Heart right ventricle (tissue), 16 donors: Measurements from ENCODE around the gene C9orf78. TPM values are rescaled to one million over a fixed set of nuclear protein-coding genes. Genes with fewer than 3 reads are reported as not detected.

ENCODE experiments used
- ATAC-seq, 8 donors: fragments of 200-7000 bp; cut with Tn5 transposase; one replicate each; pipeline ENCODE4 v1.9.1; 2020; ENCODE audit warnings: mild to moderate bottlenecking in 8 of 8, moderate library complexity in 8 of 8, moderate number of reproducible peaks in 1 of 8
- DNase-seq, 2 donors: peaks; one replicate each; pipeline ENCODE4 v3.0.0-alpha.2; 2020
- H3K27ac ChIP-seq, 10 donors: fragments of 200-600 bp; sonication (generic) in 2 of 10; one replicate each; pipeline versions ENCODE4 v1.5.0 to v1.8.0; 2020 to 2022; ENCODE audit warnings: mild to moderate bottlenecking in 3 of 10
- H3K27me3 ChIP-seq, 7 donors: fragments of 200-600 bp; one replicate each; pipeline ENCODE4 v1.8.0; 2021 to 2022; ENCODE audit warnings: mild to moderate bottlenecking in 2 of 7
- H3K36me3 ChIP-seq, 9 donors: fragments of 200-600 bp; sonication (generic) in 1 of 9; one replicate each; pipeline versions ENCODE4 v1.5.0 to v1.8.0; 2020 to 2022; ENCODE audit warnings: mild to moderate bottlenecking in 2 of 9
- H3K4me1 ChIP-seq, 9 donors: fragments of 200-600 bp; sonication (generic) in 1 of 9; one replicate each; pipeline versions ENCODE4 v1.5.0 to v1.8.0; 2020 to 2022; ENCODE audit warnings: mild to moderate bottlenecking in 4 of 9
- H3K4me3 ChIP-seq, 10 donors: fragments of 200-600 bp; sonication (generic) in 2 of 10; one replicate each; pipeline versions ENCODE4 v1.5.0 to v1.8.0; 2020 to 2022; ENCODE audit warnings: mild to moderate bottlenecking in 7 of 10, moderate library complexity in 2 of 10
- H3K9me3 ChIP-seq, 11 donors: fragments of 200-600 bp in 10 of 11; sonication (generic) in 2 of 11; one replicate each; pipeline versions ENCODE4 v1.5.0 to v1.8.0; 2013 to 2022; ENCODE audit warnings: mild to moderate bottlenecking in 2 of 11, control low read depth in 1 of 11, moderate library complexity in 1 of 11
- WGBS, 2 donors: extraction: QIAGEN DNeasy Blood & Tissue Kit; methylation state at CpG; one replicate each; pipeline ENCODE4 v1.1.7; 2013; ENCODE audit warnings: inconsistent platforms in 1 of 2; 5-methylcytosine and 5-hydroxymethylcytosine counted together
- intact Hi-C, 10 donors: fragments of 100-400 bp; cut with DNase I; formaldehyde crosslinking; loops; one replicate each; pipeline versions ENCODE4 v1.11.1 to v1.14.2; 2022
- long read RNA-seq, 3 donors: library from polyadenylated mRNA; unstranded; transcript quantifications; one replicate each; pipeline ENCODE4 v2.0.0, GENCODE V29; 2020 to 2021
- polyA plus RNA-seq, 2 donors: library from polyadenylated mRNA; stranded (reverse); fragments of 200-250 nt; gene quantifications; one replicate each; pipeline ENCODE4 v1.2.3, GENCODE V29; 2013
- total RNA-seq, 10 donors: library from RNA; stranded (reverse); fragmentation: NEBNext Ultra II Directional in 3 of 10; extraction: Animal tissue kit (Norgen Biotek cat#: 25700) in 3 of 10; gene quantifications; one replicate each; pipeline versions ENCODE4 v1.2.1 to v1.2.4, GENCODE V29; 2021 to 2023
- TF ChIP-seq, protein P1 (sequence below), 9 donors: fragments of 200-600 bp; sonication (generic) in 2 of 9; IDR thresholded peaks; one replicate each; pipeline versions ENCODE4 v1.5.0 to v1.8.0; 2021 to 2022; ENCODE audit warnings: antibody characterized with exemption in 9 of 9, mild to moderate bottlenecking in 5 of 9, moderate library complexity in 1 of 9
- donor health status: Arrhythmogenic right ventricular cardiomyopathy.
- donor health status: ischemic (EF 13 %, LVEDD 7.1; RV severe dilation, severe dysfunction).
- donor health status: healthy with polysubstance abuse.
- donor health status: DM: no; HTN: yes; CAD: no.
- donor health status: DM: no; HTN: no; CAD: no.
- donor health status: ischemic (EF 25% LVEDD 6.9; RV normal size, moderate dysfunction).
- donor health status: ischemic (EF 25% LVEDD 5.7; RV mildly dilated, moderate dysfunction).
- donor health status: healthy.
- donor health status: DM: yes; HTN: yes; CAD: no.
- donor health status: Ischemic cardiomyopathy.
- donor health status: ischemic (EF 35%, LVEDD 5.7; RV mildly dilated, moderate dysfunction).
- donor health status: nonischemic (EF 11% LVEDD 7.7; RV severe dilation, severe dysfunction).
- donor health status: DM: yes; HTN: yes; CAD: no.
- donor health status: PGD.
- donor health status: ischemic (EF 29% LVEDD 5.4; RV normal size, mild dysfunction).
- donor health status: nonischemic (EF 23%, LVEDD 6.1; RV moderate dilation, normal function).

C9orf78 gene, protein sequence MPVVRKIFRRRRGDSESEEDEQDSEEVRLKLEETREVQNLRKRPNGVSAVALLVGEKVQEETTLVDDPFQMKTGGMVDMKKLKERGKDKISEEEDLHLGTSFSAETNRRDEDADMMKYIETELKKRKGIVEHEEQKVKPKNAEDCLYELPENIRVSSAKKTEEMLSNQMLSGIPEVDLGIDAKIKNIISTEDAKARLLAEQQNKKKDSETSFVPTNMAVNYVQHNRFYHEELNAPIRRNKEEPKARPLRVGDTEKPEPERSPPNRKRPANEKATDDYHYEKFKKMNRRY
- total RNA-seq = 10 to 100 TPM; 25.7 to 34.6 (median 30.5) TPM
- polyA plus RNA-seq = 10 to 100 TPM; 34.2 to 66.2 TPM
- long read RNA-seq, donor 1, transcript C9orf78-201 (9 exons, 1,795 nt) = major isoform, 46 of 55 reads
- long read RNA-seq, donor 1, partial matches to known transcripts = 4 of 55 reads
- long read RNA-seq, donor 1, other reads (novel, unspliced or antisense) = 5 of 55 reads
- long read RNA-seq, donor 2, transcript C9orf78-201 (9 exons, 1,795 nt) = major isoform, 57 of 66 reads
- long read RNA-seq, donor 2, partial matches to known transcripts = 6 of 66 reads
- long read RNA-seq, donor 2, other reads (novel, unspliced or antisense) = 3 of 66 reads
- long read RNA-seq, donor 3, transcript C9orf78-201 (9 exons, 1,795 nt) = major isoform, 107 of 120 reads
- long read RNA-seq, donor 3, partial matches to known transcripts = 3 of 120 reads
- long read RNA-seq, donor 3, other reads (novel, unspliced or antisense) = 10 of 120 reads

DNA sequence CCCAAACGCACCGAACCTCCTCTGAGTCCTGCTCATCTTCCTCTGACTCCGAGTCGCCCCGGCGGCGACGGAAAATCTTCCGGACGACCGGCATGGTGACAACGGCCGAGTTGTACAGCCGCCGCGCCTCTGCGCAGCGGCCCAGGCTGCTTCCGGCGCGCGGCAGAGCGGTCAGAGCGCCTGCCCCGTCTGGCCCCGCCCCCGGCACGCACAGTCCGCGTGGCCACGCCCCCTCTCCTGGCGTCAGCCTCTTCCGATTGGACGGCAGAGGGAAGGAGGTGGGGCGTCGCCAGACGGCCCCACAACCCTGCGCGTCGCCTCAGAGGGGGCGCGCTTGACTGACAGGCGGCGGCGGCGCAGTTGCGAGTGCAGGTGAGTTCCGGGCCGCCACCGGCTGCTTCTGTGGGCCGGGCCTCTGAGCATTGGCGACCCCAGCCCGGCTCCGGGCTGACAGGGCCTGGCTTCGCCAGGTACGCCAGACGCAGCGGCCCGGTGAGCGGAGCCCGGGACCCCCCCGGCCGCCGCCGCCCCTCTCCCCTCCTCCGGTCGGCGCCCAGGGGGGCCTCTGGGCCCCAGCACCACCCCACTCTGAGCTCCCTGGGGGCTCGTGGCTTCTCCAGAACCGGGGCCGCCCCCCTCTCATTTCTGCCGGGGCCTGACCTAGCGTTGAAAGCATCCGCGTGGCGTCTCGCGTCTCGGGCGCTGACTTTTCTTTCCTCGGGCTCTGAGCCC lies at the start of gene C9orf78, which contains the start of gene USP20:
C9orf78 (minus strand) TSS at position 148 of the 732 bp plus-strand sequence; CDS start at position 94, 54 bp downstream.
USP20 (plus strand) TSS at position 331 of the 732 bp plus-strand sequence. CDS start 17,098 bp downstream, outside the sequence.
- Histone ChIP-seq H3K27me3 (no peaks in the 10 kb centered on the region), H3K4me3 (peak within 1 kb of the TSS; percentile 71 to 99 (median 94)), H3K36me3 (peaks cover 0 to 38% (median 19%) of the 10 kb centered on the region in 9 donors), H3K27ac (peak within 1 kb of the TSS; percentile 52 to 94 (median 85)), H3K4me1 (peaks cover 0 to 41% (median 27%) of the 10 kb centered on the region in 9 donors), H3K9me3 (no peaks in the 10 kb centered on the region)
- 1% methylated on average over 78 to 81 of the region's 81 CpGs for WGBS, 2 donors
- intact Hi-C loops = no loop called here
- DNase-seq (peak; percentile 95 to 98), ATAC-seq (peak; percentile 99 to 100 (median 100))
- TF ChIP-seq, protein P1, sequence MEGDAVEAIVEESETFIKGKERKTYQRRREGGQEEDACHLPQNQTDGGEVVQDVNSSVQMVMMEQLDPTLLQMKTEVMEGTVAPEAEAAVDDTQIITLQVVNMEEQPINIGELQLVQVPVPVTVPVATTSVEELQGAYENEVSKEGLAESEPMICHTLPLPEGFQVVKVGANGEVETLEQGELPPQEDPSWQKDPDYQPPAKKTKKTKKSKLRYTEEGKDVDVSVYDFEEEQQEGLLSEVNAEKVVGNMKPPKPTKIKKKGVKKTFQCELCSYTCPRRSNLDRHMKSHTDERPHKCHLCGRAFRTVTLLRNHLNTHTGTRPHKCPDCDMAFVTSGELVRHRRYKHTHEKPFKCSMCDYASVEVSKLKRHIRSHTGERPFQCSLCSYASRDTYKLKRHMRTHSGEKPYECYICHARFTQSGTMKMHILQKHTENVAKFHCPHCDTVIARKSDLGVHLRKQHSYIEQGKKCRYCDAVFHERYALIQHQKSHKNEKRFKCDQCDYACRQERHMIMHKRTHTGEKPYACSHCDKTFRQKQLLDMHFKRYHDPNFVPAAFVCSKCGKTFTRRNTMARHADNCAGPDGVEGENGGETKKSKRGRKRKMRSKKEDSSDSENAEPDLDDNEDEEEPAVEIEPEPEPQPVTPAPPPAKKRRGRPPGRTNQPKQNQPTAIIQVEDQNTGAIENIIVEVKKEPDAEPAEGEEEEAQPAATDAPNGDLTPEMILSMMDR (IDR thresholded peaks at IDR 0.05) = peak in 2 of 9 donors; percentile 18 to 30

DNA sequence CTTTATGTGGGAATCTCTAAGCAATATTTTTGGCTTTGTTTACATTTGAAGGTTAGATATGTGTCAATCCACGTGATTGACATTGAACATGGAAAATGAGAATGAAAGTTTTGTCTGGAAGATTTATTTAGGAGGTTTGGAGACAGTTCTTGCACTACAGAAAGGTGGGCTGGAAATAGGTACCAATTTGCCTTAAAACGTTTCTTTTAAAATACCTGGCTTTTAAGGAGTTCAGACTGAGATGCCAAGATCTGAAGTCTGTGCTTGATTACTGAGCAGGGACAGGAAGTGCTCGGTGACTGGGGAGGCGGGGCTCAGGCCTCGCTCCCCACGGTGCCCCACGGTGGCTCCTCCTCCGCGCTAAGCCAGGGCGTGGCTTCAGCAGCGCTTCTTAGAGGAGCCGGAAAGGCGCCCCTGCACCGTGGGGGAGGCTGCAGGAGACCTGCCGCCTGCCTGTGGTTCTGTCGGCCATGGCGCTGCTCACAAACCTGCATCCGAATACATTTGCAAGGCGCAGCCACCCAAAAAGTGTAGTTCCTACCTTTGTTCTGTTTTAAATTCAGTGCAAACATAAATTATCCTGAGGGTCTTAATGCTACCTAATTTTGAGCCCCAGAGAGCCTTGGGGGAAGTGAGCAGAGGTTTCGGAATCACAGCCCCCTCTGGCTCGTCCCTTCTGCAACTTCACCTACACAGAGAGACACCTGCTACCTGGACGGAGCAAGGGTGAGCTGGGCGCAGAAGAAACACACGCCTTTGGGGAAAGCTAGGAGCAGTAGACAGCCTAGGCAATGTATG lies 49.3 kb upstream of the C9orf78 start:
- Histone ChIP-seq H3K36me3 (peaks cover 0 to 16% (median under 1%) of the 10 kb centered on the region in 9 donors), H3K27ac (peak overlapping the region in 9 of 10 donors; percentile 74 to 92 (median 80)), H3K9me3 (no peaks in the 10 kb centered on the region), H3K4me1 (peaks cover 5 to 61% (median 39%) of the 10 kb centered on the region in 9 donors), H3K4me3 (peak overlapping the region in 9 of 10 donors; percentile 1 to 55 (median 47)), H3K27me3 (no peaks in the 10 kb centered on the region)
- intact Hi-C loops = loop anchor here (1.0 to 10.0 kb wide), 16 partner anchors 48 to 358 kb away; partner anchors contain the start of genes FNBP1 (in 5 of the 10) and GPR107 (in 2 of the 10)
- peak; percentile 85 to 90 for DNase-seq
- TF ChIP-seq, protein P1 (IDR thresholded peaks at IDR 0.05) = no peak
- 18 to 20% methylated on average over 24 of the region's 24 CpGs for WGBS, 2 donors
- peak; percentile 68 to 82 (median 77) for ATAC-seq

DNA sequence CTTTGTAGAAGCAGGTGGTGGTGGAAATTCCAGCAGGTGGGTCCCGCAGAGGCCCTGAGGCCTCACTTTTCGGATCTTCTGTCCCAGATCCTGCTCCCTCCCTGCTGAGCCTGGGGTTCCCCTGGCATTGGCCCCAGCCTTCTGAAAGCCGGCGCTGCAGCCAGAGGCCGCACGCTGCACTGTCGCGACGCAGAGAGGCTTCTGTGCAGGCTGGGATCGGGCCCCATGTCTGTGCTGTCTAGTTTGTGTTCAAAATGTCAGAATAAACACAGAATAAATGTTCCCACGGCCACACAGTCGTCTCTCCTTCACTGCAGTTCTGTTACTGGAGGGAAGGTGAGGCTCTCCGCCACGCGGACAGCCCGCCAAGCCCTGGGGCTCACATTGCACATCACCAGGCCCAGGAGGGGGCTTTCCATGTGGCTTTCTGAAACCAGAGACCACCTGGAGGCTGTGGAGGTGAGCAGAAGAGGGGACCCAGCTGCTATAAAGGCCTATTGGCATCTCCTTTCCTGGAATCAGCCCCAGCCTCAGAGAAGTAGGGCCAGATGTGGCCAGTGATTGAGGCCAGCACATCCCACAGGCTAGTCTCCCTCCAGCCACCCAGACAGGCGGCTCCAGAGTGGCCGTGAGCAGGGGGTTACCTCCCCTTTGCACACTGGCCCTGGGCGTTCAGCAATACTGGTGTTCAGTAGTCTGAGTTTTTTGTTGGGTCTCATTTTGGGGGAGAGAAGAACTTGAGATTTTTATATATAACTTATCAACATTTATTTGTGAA lies 46.7 kb upstream of the C9orf78 start:
- no peak overlapping the region for H3K4me3 ChIP-seq
- H3K36me3 ChIP-seq = peaks cover 0 to 16% (median 0%) of the 10 kb centered on the region in 9 donors
- peaks cover 5 to 34% (median 31%) of the 10 kb centered on the region in 9 donors for H3K4me1 ChIP-seq
- TF ChIP-seq, protein P1 (IDR thresholded peaks at IDR 0.05) = no peak
- intact Hi-C loops = loop anchor here in 7 of 10 donors (5.0 to 10.0 kb wide), 6 partner anchors 83 to 356 kb away; partner anchors contain the start of gene GPR107 (in 1 of the 7)
- no peak for DNase-seq
- no peak for ATAC-seq
- H3K27ac ChIP-seq = peak overlapping the region in 1 of 10 donors; percentile 15
- no peaks in the 10 kb centered on the region for H3K9me3 ChIP-seq
- WGBS, 2 donors = 86 to 92% methylated on average over 19 of the region's 19 CpGs
- H3K27me3 ChIP-seq = no peaks in the 10 kb centered on the region
